HG02970 (cell line): ENCODE data around the gene OR2G2.

Source experiments
- ATAC-seq: cut with Tn5 transposase; IDR thresholded peaks from one replicate; pipeline ENCODE4 v1.9.1; 2021; ENCODE audit warnings: mild to moderate bottlenecking, moderate library complexity, moderate number of reproducible peaks; ENCODE audit not compliant: unreplicated experiment, low FRiP score

OR2G2 gene, protein sequence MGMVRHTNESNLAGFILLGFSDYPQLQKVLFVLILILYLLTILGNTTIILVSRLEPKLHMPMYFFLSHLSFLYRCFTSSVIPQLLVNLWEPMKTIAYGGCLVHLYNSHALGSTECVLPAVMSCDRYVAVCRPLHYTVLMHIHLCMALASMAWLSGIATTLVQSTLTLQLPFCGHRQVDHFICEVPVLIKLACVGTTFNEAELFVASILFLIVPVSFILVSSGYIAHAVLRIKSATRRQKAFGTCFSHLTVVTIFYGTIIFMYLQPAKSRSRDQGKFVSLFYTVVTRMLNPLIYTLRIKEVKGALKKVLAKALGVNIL

GRCh38 chr1:247588060-247588459, at the start of gene OR2G2:
Gene OR2G2, plus strand, starts transcription at chr1:247588360. Its CDS starts 0 bp downstream, at chr1:247588360.
- ATAC-seq: no peak

DNA sequence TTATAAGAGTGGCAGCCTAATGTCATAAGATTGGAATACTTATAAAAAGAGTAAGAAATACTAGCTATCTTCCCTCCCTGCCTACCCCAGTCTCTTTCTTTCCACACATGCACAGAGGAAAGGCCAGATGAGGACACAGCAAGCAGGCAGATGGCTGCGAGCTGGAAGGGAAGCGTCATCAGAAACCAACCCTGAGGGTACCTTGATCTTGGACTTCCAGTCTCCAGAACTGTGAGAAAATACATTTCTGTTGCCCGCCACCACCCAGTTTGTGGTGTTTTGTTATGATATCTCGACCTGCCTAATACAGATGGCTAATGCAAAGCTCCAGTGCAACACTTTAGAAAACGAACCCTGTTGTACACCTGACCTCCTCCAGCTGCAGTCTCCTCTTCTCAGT, 49.6 kb upstream of the OR2G2 start:
- ATAC-seq: no peak

DNA sequence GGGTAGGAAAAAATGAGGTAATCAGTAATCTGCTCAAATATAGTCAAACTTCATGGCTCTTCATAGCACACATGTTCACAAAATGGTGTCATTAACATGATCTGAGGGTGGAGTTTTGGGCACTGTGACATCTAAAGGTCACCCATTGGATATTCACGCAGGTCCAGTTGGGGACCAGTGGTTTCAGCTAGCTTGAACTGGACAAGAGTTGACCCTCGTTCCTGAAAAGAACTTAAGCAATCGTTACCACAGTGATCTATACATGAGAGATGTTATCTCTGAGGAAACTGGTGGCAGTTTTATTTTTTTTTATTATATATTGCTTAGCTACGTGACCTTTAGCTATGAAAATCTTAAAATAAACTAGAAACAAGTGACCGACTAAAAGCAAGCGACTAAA, 48.9 kb upstream of the OR2G2 start:
- no peak for ATAC-seq

DNA sequence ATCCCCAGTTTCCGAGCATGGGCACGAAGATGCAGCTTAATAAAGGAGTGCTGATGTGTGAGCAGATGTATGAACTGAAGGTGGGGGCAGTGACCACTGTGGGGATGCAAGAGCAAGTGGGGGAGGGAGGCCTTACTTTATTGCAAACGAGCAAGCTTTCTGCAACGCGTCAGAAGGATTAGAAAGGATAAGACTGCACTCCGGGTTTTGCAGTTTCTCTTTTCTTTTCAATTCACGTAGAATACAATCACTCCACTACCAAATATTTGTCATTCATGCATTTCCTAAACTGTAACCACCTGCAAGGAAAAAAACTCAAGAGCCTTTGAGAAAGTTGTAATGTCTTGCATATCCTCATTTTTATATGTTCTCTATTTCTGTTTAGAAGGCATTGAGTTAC, 47.6 kb upstream of the OR2G2 start:
- no peak for ATAC-seq

DNA sequence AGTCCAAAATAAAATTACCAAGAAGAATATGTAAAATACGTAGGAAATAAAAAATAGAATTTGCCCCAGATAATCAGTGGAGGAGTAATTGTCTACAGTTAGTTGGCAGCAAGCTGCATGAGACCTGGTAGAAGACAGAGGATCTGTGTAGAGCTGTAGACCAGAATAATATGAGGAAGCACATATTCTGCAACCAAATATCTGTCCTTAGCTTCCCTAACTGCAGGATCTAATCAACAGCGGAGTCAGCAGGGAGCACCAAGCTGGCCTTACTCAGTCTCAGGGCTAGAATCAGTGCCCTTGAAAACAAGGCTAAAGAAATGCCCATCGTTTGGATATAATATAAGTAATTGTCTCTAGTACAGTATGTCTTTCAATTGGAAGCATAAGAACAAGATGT, 45.3 kb upstream of the OR2G2 start:
- ATAC-seq: no peak

GRCh38 chr1:247548092-247548491, 40.1 kb upstream of the OR2G2 start:
- no peak for ATAC-seq

DNA sequence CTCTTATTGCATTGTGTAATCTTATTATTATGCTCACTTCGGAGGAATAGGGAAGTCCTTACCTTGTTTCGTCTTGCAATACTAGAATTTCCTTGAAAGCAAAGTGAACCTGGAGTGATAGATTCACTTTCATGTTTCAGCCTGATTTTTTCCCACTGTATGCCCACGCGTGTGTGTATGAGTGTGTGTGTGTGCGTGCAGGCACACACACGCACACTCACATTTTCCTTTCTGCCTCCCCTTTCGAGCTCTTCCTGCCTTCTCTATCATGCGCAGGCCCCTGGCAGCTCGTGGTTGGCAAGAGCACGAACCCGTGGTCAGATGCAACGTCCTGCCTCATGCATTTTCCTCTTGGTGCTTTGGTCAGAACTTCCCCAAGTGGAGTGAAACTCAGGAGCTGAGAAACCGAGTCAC, 39.4 kb upstream of the OR2G2 start, which contains the start of gene GCSAML:
Gene GCSAML, plus strand, starts transcription at position 366 of the 414 bp plus-strand sequence. CDS start 58 bp downstream, outside the sequence.
- ATAC-seq: no peak

- no peak for ATAC-seq
These were observed 36.4 kb upstream of the OR2G2 start for GRCh38 chr1:247551721-247552120.

DNA sequence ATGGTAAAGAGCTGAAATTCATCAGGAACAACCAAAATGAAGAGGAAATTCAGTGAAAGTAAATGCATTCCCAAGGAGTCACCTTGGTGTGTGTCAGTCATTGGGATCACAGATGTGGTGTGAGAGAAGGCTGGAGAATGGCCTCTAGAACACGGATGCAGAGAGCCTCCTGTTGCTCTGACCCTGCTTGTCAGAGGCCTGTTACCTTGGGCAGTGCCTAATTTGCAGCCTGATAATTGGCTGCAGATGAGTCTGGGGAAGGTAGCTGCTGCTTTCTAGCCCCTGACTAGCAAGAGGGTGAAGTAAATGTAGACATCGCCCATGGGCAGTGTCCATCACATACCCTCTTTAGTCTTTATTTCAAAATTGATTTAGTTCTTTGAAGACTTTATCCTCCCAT, 35.9 kb upstream of the OR2G2 start:
- no peak for ATAC-seq

- no peak for ATAC-seq
These were observed 30.1 kb upstream of the OR2G2 start for GRCh38 chr1:247557926-247558674.

DNA sequence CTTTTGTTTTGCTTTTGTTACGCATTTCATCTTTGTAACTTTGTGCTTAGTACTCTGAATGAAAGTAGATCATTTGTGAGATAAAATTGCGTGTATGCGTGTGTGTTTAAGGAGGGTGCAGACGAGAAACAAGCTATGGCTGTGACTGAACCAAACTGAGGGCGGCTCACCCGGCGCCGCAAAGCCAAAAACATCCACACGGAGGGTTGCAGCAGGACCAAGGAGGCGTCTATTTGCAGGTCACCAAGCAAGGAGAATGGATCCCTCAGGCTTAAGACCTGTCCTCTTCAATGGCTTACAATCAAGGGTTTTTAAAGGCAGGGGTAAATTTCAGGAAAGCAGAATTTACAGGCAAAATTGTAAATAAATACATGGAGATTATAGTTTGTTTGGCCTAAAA, 26.4 kb upstream of the OR2G2 start:
- ATAC-seq: no peak

GRCh38 chr1:247562198-247562597, 26.0 kb upstream of the OR2G2 start:
- ATAC-seq: no peak

- no peak for ATAC-seq
These were observed 13.9 kb upstream of the OR2G2 start for GRCh38 chr1:247574236-247574635.

DNA sequence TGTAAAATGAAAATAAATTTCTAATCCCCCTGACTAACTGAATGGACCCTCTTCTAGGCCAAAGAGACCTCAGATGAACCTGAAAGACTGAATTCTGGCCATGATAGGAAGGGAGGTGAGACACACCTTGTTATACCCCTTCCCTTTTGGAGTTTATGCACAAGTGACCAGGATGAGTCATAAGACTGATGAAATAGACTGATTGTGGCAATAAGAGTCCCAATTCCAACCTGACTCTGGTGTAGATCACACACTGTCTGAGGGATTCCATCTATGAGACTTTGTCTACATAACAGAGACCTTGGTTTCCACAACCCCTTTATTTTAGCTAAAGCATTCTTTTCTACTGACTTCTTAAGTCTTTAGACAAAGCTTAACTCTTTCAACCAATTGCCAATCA, 13.5 kb upstream of the OR2G2 start:
- no peak for ATAC-seq

- no peak for ATAC-seq
These were observed 11.6 kb upstream of the OR2G2 start for GRCh38 chr1:247576514-247576913.

DNA sequence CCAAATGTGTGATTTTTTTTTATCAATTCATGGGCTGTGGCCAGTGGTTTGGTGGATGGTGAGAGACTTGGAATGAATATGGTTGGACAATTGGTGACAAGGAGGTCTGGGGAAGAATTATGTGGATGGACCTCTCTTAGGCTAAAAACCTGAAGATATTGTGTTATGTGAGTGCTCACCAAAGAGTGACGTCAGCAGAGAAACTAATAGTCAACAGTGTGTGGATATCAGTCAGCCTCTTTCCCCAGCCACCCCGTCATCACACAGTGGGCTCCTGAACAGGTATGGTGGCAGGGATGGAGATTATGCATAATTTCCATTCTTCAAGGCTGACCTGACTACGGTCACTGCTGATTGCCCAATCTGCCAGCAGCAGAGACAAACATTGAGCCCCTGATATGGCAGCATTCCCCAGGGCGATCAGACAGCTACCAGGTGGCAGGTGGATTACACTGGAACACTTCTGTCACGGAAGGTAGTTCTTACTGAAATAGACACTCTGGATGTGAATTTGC, 9.2 kb upstream of the OR2G2 start:
- ATAC-seq: no peak

DNA sequence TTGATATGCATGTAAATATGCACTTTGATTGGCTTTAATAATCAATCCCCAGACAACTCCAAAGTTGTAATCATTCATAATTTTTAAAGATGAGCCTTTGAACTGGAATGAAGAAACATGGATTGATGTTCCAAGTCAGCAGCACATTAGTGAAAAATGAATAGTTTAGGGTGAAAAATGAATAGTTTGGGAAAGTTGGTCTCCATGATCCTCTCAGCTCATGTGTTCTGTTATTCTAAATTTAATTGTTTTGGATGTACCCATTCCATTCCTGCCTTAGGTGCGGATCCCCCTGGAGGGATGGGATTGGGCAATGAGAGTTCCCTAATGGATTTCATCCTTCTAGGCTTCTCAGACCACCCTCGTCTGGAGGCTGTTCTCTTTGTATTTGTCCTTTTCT, 17.1 kb downstream of the OR2G2 start, which contains the start of gene OR2G3:
Gene OR2G3, plus strand, starts transcription at position 301 of the 400 bp plus-strand sequence. Its CDS starts 0 bp downstream, at position 301.
- ATAC-seq: no peak

GRCh38 chr1:247613405-247613804, 25.2 kb downstream of the OR2G2 start:
- ATAC-seq: no peak

DNA sequence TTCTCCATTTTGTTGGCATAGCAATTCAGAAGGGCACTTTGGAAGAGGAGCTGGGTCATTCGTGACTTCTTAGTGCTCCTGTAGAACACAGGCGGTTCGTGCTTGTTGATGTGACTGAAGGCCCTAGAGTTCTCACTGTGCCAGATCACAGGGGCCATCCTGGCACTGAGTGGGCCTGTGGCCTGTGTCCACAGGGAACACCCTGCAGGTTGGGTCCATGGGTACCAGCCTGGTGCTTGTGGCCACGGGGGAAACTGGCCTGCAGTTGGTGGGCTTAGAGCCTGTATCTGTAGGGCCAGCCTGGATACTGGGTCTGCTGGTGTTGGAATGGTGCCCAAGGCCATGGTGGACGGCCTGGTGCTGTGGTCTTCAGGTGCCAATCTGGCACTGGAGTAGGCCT, 26.5 kb downstream of the OR2G2 start:
- no peak for ATAC-seq

DNA sequence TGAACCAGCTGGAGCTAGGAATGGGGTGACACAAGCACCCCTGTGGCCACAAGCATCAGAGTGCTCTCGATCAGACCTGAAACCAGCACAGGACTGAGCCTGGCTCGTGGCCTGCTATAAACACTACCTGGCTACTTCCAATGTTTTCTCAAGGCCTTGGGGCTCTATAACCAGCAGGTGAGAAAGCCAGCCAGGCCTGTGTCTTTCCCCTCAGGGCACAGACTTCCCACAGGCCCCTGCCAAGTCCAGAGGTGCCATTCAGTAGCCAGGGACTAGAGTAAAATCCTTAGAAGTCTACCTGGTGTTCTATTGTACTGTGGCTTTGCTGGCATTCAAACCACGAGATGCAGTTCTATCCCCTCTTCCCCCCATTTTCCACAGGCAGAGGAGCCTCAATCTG, 39.8 kb downstream of the OR2G2 start:
- no peak for ATAC-seq

DNA sequence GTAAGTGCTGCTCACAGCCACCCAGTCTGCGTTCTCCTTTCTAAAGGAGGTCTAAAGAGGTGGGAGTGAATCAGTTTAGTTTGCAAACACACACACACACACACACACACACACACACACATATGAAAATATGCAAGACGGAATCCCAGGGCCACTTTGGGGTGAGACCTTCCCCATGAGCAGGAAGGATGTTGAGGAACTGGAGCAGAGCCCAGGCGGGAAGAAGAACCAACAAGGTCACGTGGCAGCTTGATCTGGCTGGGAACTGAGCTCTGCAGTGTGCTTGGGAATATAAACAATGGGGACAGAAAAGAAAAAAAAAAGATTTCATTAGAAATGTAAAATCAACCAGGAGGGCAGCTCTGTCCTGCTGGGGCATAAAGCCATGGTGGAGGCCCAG, 49.9 kb downstream of the OR2G2 start:
- no peak for ATAC-seq

DNA sequence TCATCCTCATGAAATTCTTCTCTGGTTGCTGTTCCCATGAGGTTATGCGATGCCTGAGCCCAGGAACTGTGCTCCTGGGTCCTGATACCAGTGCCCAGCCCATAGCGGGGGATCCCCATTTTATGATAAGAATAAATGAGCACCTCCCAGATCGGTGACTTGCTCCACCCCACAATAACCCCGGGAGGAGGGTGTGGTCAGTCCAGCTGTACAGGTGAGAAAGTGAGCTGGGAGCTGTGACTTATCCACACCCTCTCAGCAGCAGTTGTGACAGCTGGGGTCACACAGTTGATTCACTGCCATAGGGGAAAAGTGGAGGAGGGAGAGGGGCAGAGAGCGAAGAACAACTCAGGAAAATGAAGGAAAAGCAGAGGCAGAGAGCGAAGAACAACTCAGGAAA, 50.6 kb downstream of the OR2G2 start:
- no peak for ATAC-seq
